ENCODE measurements around the gene SYNDIG1. TPM values are rescaled to one million over a fixed set of nuclear protein-coding genes. Genes with fewer than 3 reads are reported as not detected.

Gene SYNDIG1
- total RNA-seq, 1 donor from 2014 or later = 5.7 TPM

GRCh38 chr20:24672886-24673677, 203.7 kb downstream of the SYNDIG1 start:
- no peak overlapping the region for H2AFZ ChIP-seq (ENCODE audit: low read depth, low read length)
- H3K4me1 ChIP-seq (ENCODE audit: insufficient read depth, low read length) = peaks cover 23% of the 10 kb centered on the region
- Mint-ChIP-seq H3K27me3 (ENCODE audit: low read depth, unreplicated experiment) (peaks cover 9% of the 10 kb centered on the region), H3K36me3 (ENCODE audit: low read depth, unreplicated experiment) (peaks cover 5% of the 10 kb centered on the region), H3K4me3 (ENCODE audit: unreplicated experiment) (no peak overlapping the region), H3K27ac (ENCODE audit: unreplicated experiment) (peak overlapping the region; percentile 92), H3K4me1 (ENCODE audit: low read depth, unreplicated experiment) (peaks cover 43% of the 10 kb centered on the region), H3K9me3 (ENCODE audit: unreplicated experiment) (peaks cover 1% of the 10 kb centered on the region)
- no peaks in the 10 kb centered on the region for H4K20me1 ChIP-seq (ENCODE audit: insufficient read depth, low read length)
- DNase-seq (ENCODE audit: low read depth) (peak; percentile 98), FAIRE-seq (peak; percentile 99)
- no peaks in the 10 kb centered on the region for H3K79me2 ChIP-seq (ENCODE audit: insufficient read depth, low read length)
- H3K4me2 ChIP-seq (ENCODE audit: low read length) = peak overlapping the region; percentile 79
- H3K9ac ChIP-seq (ENCODE audit: low read length) = peak overlapping the region; percentile 71
- H3K4me3 ChIP-seq (ENCODE audit: insufficient read depth, low read depth, low read length) = peak overlapping the region; percentile 35
- no peaks in the 10 kb centered on the region for H3K36me3 ChIP-seq (ENCODE audit: insufficient read depth, low read length)
- H3K9me3 ChIP-seq (ENCODE audit: insufficient read depth, low read depth, low read length) = no peaks in the 10 kb centered on the region
- no peaks in the 10 kb centered on the region for H3K27me3 ChIP-seq (ENCODE audit: insufficient read depth, low read length)
- peak overlapping the region; percentile 91 for H3K27ac ChIP-seq (ENCODE audit: low read depth, low read length)
- TF ChIP-seq EZH2 (IDR thresholded peaks at IDR 0.05; ENCODE audit: insufficient read depth, low read length) = no peak

GRCh38 chr20:24673678-24674570, 204.5 kb downstream of the SYNDIG1 start:
- Histone ChIP-seq H4K20me1 (ENCODE audit: insufficient read depth, low read length) (no peaks in the 10 kb centered on the region), H3K9me3 (ENCODE audit: insufficient read depth, low read depth, low read length) (no peaks in the 10 kb centered on the region), H3K4me1 (ENCODE audit: insufficient read depth, low read length) (peaks cover 23% of the 10 kb centered on the region), H3K79me2 (ENCODE audit: insufficient read depth, low read length) (no peaks in the 10 kb centered on the region), H3K9ac (ENCODE audit: low read length) (peak overlapping the region; percentile 71), H3K4me2 (ENCODE audit: low read length) (peak overlapping the region; percentile 79), H2AFZ (ENCODE audit: low read depth, low read length) (no peak overlapping the region), H3K27me3 (ENCODE audit: insufficient read depth, low read length) (no peaks in the 10 kb centered on the region), H3K36me3 (ENCODE audit: insufficient read depth, low read length) (no peaks in the 10 kb centered on the region), H3K27ac (ENCODE audit: low read depth, low read length) (peak overlapping the region; percentile 91), H3K4me3 (ENCODE audit: insufficient read depth, low read depth, low read length) (peak overlapping the region; percentile 35)
- peaks cover 43% of the 10 kb centered on the region for H3K4me1 Mint-ChIP-seq (ENCODE audit: low read depth, unreplicated experiment)
- FAIRE-seq (peak; percentile 81), DNase-seq (ENCODE audit: low read depth) (peak; percentile 79)
- H3K9me3 Mint-ChIP-seq (ENCODE audit: unreplicated experiment) = peaks cover 1% of the 10 kb centered on the region
- TF ChIP-seq CTCF (IDR thresholded peaks at IDR 0.05; ENCODE audit: insufficient read depth, low read depth, low read length) = no peak
- TF ChIP-seq EZH2 (IDR thresholded peaks at IDR 0.05; ENCODE audit: insufficient read depth, low read length) = no peak
- peaks cover 5% of the 10 kb centered on the region for H3K36me3 Mint-ChIP-seq (ENCODE audit: low read depth, unreplicated experiment)
- H3K4me3 Mint-ChIP-seq (ENCODE audit: unreplicated experiment) = no peak overlapping the region
- peaks cover 8% of the 10 kb centered on the region for H3K27me3 Mint-ChIP-seq (ENCODE audit: low read depth, unreplicated experiment)
- peak overlapping the region; percentile 92 for H3K27ac Mint-ChIP-seq (ENCODE audit: unreplicated experiment)

- no peaks in the 10 kb centered on the region for H3K79me2 ChIP-seq (ENCODE audit: insufficient read depth, low read length)
- Mint-ChIP-seq H3K36me3 (ENCODE audit: low read depth, unreplicated experiment) (peaks cover 3% of the 10 kb centered on the region), H3K9me3 (ENCODE audit: unreplicated experiment) (peaks cover 1% of the 10 kb centered on the region), H3K27me3 (ENCODE audit: low read depth, unreplicated experiment) (peaks cover 7% of the 10 kb centered on the region), H3K4me3 (ENCODE audit: unreplicated experiment) (no peak overlapping the region), H3K27ac (ENCODE audit: unreplicated experiment) (no peak overlapping the region), H3K4me1 (ENCODE audit: low read depth, unreplicated experiment) (peaks cover 38% of the 10 kb centered on the region)
- H4K20me1 ChIP-seq (ENCODE audit: insufficient read depth, low read length) = no peaks in the 10 kb centered on the region
- H3K4me1 ChIP-seq (ENCODE audit: insufficient read depth, low read length) = peaks cover 23% of the 10 kb centered on the region
- H3K9me3 ChIP-seq (ENCODE audit: insufficient read depth, low read depth, low read length) = no peaks in the 10 kb centered on the region
- H3K4me3 ChIP-seq (ENCODE audit: insufficient read depth, low read depth, low read length) = no peak overlapping the region
- no peak for TF ChIP-seq CTCF (IDR thresholded peaks at IDR 0.05; ENCODE audit: insufficient read depth, low read depth, low read length)
- no peak for TF ChIP-seq EZH2 (IDR thresholded peaks at IDR 0.05; ENCODE audit: insufficient read depth, low read length)
- H3K36me3 ChIP-seq (ENCODE audit: insufficient read depth, low read length) = no peaks in the 10 kb centered on the region
- H3K27ac ChIP-seq (ENCODE audit: low read depth, low read length) = no peak overlapping the region
- no peak overlapping the region for H3K4me2 ChIP-seq (ENCODE audit: low read length)
- no peaks in the 10 kb centered on the region for H3K27me3 ChIP-seq (ENCODE audit: insufficient read depth, low read length)
- DNase-seq (ENCODE audit: low read depth) (no peak), FAIRE-seq (no peak)
- H2AFZ ChIP-seq (ENCODE audit: low read depth, low read length) = no peak overlapping the region
- H3K9ac ChIP-seq (ENCODE audit: low read length) = no peak overlapping the region
Observed at GRCh38 chr20:24674921-24675605, 205.6 kb downstream of the SYNDIG1 start.

All from astrocyte (in vitro differentiated cells and primary cell).